ENCODE data around the gene GRB10.

GRB10 gene

GRCh38 chr7:50684011-50684712, 98.5 kb downstream of the GRB10 start:
- H3K18ac ChIP-seq (ENCODE audit: low read depth in 1 of 2, low read length in 2 of 2): no peak overlapping the region
- H3K27ac ChIP-seq (ENCODE audit: low read length, poor library complexity, severe bottlenecking): no peak overlapping the region
- H4K8ac ChIP-seq (ENCODE audit: low read length): no peak overlapping the region
- peaks cover 7% of the 10 kb centered on the region for H3K4me1 ChIP-seq (ENCODE audit: control insufficient read depth, insufficient read depth, low read depth, low read length)
- H2BK12ac ChIP-seq (ENCODE audit: low read length in 2 of 2): no peak overlapping the region
- H3K79me1 ChIP-seq (replicated peaks; ENCODE audit: low read length, poor library complexity, severe bottlenecking): peaks cover 54% of the 10 kb centered on the region
- no peak overlapping the region for H2AK5ac ChIP-seq (ENCODE audit: low read length, severe bottlenecking)
- H3K27me3 ChIP-seq (ENCODE audit: control insufficient read depth in 1 of 2, insufficient read depth in 1 of 2, low read length in 2 of 2): no peaks in the 10 kb centered on the region
- no peak overlapping the region for H2BK120ac ChIP-seq (ENCODE audit: low read depth, low read length)
- DNase-seq: no peak
- no peak overlapping the region for H3K9ac ChIP-seq (ENCODE audit: low read length)
- no peak overlapping the region for H3K23ac ChIP-seq (ENCODE audit: low read length in 2 of 2)
- no peak overlapping the region for H3K4ac ChIP-seq (ENCODE audit: low read depth in 1 of 2, low read length in 2 of 2)
- 97% methylated on average over 4 of the region's 5 CpGs for WGBS
- H3K36me3 ChIP-seq (ENCODE audit: control insufficient read depth in 1 of 2, insufficient read depth in 2 of 2, low read depth in 1 of 2, low read length in 2 of 2): peaks cover 11 to 31% of the 10 kb centered on the region in 2 experiments
- no peak overlapping the region for H2AFZ ChIP-seq (ENCODE audit: low read depth, low read length)
- H4K91ac ChIP-seq (ENCODE audit: low read length): no peak overlapping the region
- H2BK5ac ChIP-seq (ENCODE audit: low read depth, low read length, poor library complexity, severe bottlenecking): no peak overlapping the region
- no peak overlapping the region for H2BK15ac ChIP-seq (ENCODE audit: low read depth, poor library complexity, severe bottlenecking)
- no peaks in the 10 kb centered on the region for H3K9me3 ChIP-seq (ENCODE audit: control insufficient read depth, low read length)
- H3K14ac ChIP-seq (ENCODE audit: low read length in 2 of 2): no peak overlapping the region
- H3K4me2 ChIP-seq (ENCODE audit: low read length, poor library complexity, severe bottlenecking): no peak overlapping the region
- no peak overlapping the region for H3K4me3 ChIP-seq (ENCODE audit: insufficient read depth in 1 of 2, low read depth in 1 of 2, low read length in 2 of 2)

GRCh38 chr7:50682573-50682972, 100.1 kb downstream of the GRB10 start:
- Histone ChIP-seq H3K9ac (ENCODE audit: low read length) (no peak overlapping the region), H4K91ac (ENCODE audit: low read length) (no peak overlapping the region), H3K36me3 (ENCODE audit: control insufficient read depth in 1 of 2, insufficient read depth in 2 of 2, low read depth in 1 of 2, low read length in 2 of 2) (peaks cover 5 to 22% of the 10 kb centered on the region in 2 experiments), H3K9me3 (ENCODE audit: control insufficient read depth, low read length) (no peaks in the 10 kb centered on the region), H2BK15ac (ENCODE audit: low read depth, poor library complexity, severe bottlenecking) (no peak overlapping the region), H3K18ac (ENCODE audit: low read depth in 1 of 2, low read length in 2 of 2) (no peak overlapping the region), H3K79me1 (replicated peaks; ENCODE audit: low read length, poor library complexity, severe bottlenecking) (peaks cover 48% of the 10 kb centered on the region), H3K4ac (ENCODE audit: low read depth in 1 of 2, low read length in 2 of 2) (no peak overlapping the region), H3K4me2 (ENCODE audit: low read length, poor library complexity, severe bottlenecking) (no peak overlapping the region), H2BK12ac (ENCODE audit: low read length in 2 of 2) (no peak overlapping the region), H3K27me3 (ENCODE audit: control insufficient read depth in 1 of 2, insufficient read depth in 1 of 2, low read length in 2 of 2) (no peaks in the 10 kb centered on the region), H3K14ac (ENCODE audit: low read length in 2 of 2) (no peak overlapping the region), H3K4me1 (ENCODE audit: control insufficient read depth, insufficient read depth, low read depth, low read length) (peaks cover 6% of the 10 kb centered on the region), H2BK5ac (ENCODE audit: low read depth, low read length, poor library complexity, severe bottlenecking) (no peak overlapping the region), H4K8ac (ENCODE audit: low read length) (no peak overlapping the region), H3K27ac (ENCODE audit: low read length, poor library complexity, severe bottlenecking) (no peak overlapping the region), H2AK5ac (ENCODE audit: low read length, severe bottlenecking) (no peak overlapping the region), H2AFZ (ENCODE audit: low read depth, low read length) (no peak overlapping the region), H2BK120ac (ENCODE audit: low read depth, low read length) (no peak overlapping the region), H3K4me3 (ENCODE audit: insufficient read depth in 1 of 2, low read depth in 1 of 2, low read length in 2 of 2) (no peak overlapping the region), H3K23ac (ENCODE audit: low read length in 2 of 2) (no peak overlapping the region)
- no CpG with 5 or more reads among the region's 1 CpG for WGBS
- no peak for DNase-seq

- no peak overlapping the region for H3K14ac ChIP-seq (ENCODE audit: low read length in 2 of 2)
- H3K9me3 ChIP-seq (ENCODE audit: control insufficient read depth, low read length): no peaks in the 10 kb centered on the region
- peaks cover 0 to 17% of the 10 kb centered on the region in 2 experiments for H3K36me3 ChIP-seq (ENCODE audit: control insufficient read depth in 1 of 2, insufficient read depth in 2 of 2, low read depth in 1 of 2, low read length in 2 of 2)
- H2BK5ac ChIP-seq (ENCODE audit: low read depth, low read length, poor library complexity, severe bottlenecking): no peak overlapping the region
- peaks cover 4% of the 10 kb centered on the region for H3K4me1 ChIP-seq (ENCODE audit: control insufficient read depth, insufficient read depth, low read depth, low read length)
- H3K4me3 ChIP-seq (ENCODE audit: insufficient read depth in 1 of 2, low read depth in 1 of 2, low read length in 2 of 2): no peak overlapping the region
- no peak overlapping the region for H2AK5ac ChIP-seq (ENCODE audit: low read length, severe bottlenecking)
- H4K91ac ChIP-seq (ENCODE audit: low read length): no peak overlapping the region
- no peak overlapping the region for H3K27ac ChIP-seq (ENCODE audit: low read length, poor library complexity, severe bottlenecking)
- H3K4me2 ChIP-seq (ENCODE audit: low read length, poor library complexity, severe bottlenecking): no peak overlapping the region
- no peak overlapping the region for H2BK12ac ChIP-seq (ENCODE audit: low read length in 2 of 2)
- H2BK15ac ChIP-seq (ENCODE audit: low read depth, poor library complexity, severe bottlenecking): no peak overlapping the region
- H2AFZ ChIP-seq (ENCODE audit: low read depth, low read length): no peak overlapping the region
- H4K8ac ChIP-seq (ENCODE audit: low read length): no peak overlapping the region
- H2BK120ac ChIP-seq (ENCODE audit: low read depth, low read length): no peak overlapping the region
- H3K79me1 ChIP-seq (replicated peaks; ENCODE audit: low read length, poor library complexity, severe bottlenecking): peaks cover 48% of the 10 kb centered on the region
- no peak overlapping the region for H3K9ac ChIP-seq (ENCODE audit: low read length)
- H3K4ac ChIP-seq (ENCODE audit: low read depth in 1 of 2, low read length in 2 of 2): no peak overlapping the region
- H3K27me3 ChIP-seq (ENCODE audit: control insufficient read depth in 1 of 2, insufficient read depth in 1 of 2, low read length in 2 of 2): no peaks in the 10 kb centered on the region
- H3K18ac ChIP-seq (ENCODE audit: low read depth in 1 of 2, low read length in 2 of 2): no peak overlapping the region
- no peak overlapping the region for H3K23ac ChIP-seq (ENCODE audit: low read length in 2 of 2)
- DNase-seq: no peak
- 68% methylated on average over 4 of the region's 4 CpGs for WGBS
These were observed 100.6 kb downstream of the GRB10 start for GRCh38 chr7:50682079-50682478.

- no peak overlapping the region for H3K4me3 ChIP-seq (ENCODE audit: insufficient read depth in 1 of 2, low read depth in 1 of 2, low read length in 2 of 2)
- no peak overlapping the region for H2AFZ ChIP-seq (ENCODE audit: low read depth, low read length)
- H4K8ac ChIP-seq (ENCODE audit: low read length): no peak overlapping the region
- H3K27ac ChIP-seq (ENCODE audit: low read length, poor library complexity, severe bottlenecking): no peak overlapping the region
- no peak overlapping the region for H3K4ac ChIP-seq (ENCODE audit: low read depth in 1 of 2, low read length in 2 of 2)
- no peaks in the 10 kb centered on the region for H3K27me3 ChIP-seq (ENCODE audit: control insufficient read depth in 1 of 2, insufficient read depth in 1 of 2, low read length in 2 of 2)
- no peak overlapping the region for H2BK120ac ChIP-seq (ENCODE audit: low read depth, low read length)
- H3K18ac ChIP-seq (ENCODE audit: low read depth in 1 of 2, low read length in 2 of 2): no peak overlapping the region
- H3K9me3 ChIP-seq (ENCODE audit: control insufficient read depth, low read length): no peaks in the 10 kb centered on the region
- no peak overlapping the region for H3K14ac ChIP-seq (ENCODE audit: low read length in 2 of 2)
- H3K9ac ChIP-seq (ENCODE audit: low read length): no peak overlapping the region
- WGBS: 78% methylated on average over 6 of the region's 8 CpGs
- no peak for DNase-seq
- H2BK15ac ChIP-seq (ENCODE audit: low read depth, poor library complexity, severe bottlenecking): no peak overlapping the region
- H3K79me1 ChIP-seq (replicated peaks; ENCODE audit: low read length, poor library complexity, severe bottlenecking): peaks cover 49% of the 10 kb centered on the region
- no peak overlapping the region for H3K4me2 ChIP-seq (ENCODE audit: low read length, poor library complexity, severe bottlenecking)
- H4K91ac ChIP-seq (ENCODE audit: low read length): no peak overlapping the region
- peaks cover 9% of the 10 kb centered on the region for H3K4me1 ChIP-seq (ENCODE audit: control insufficient read depth, insufficient read depth, low read depth, low read length)
- no peak overlapping the region for H2AK5ac ChIP-seq (ENCODE audit: low read length, severe bottlenecking)
- no peak overlapping the region for H3K23ac ChIP-seq (ENCODE audit: low read length in 2 of 2)
- peaks cover 0 to 18% of the 10 kb centered on the region in 2 experiments for H3K36me3 ChIP-seq (ENCODE audit: control insufficient read depth in 1 of 2, insufficient read depth in 2 of 2, low read depth in 1 of 2, low read length in 2 of 2)
- no peak overlapping the region for H2BK12ac ChIP-seq (ENCODE audit: low read length in 2 of 2)
- no peak overlapping the region for H2BK5ac ChIP-seq (ENCODE audit: low read depth, low read length, poor library complexity, severe bottlenecking)
These were observed 101.2 kb downstream of the GRB10 start for GRCh38 chr7:50681432-50682045.

Data from mesenchymal stem cell (in vitro differentiated cells and primary cell).